ENCODE measurements around the gene LAMA4. TPM values are rescaled to one million over a fixed set of nuclear protein-coding genes. Genes with fewer than 3 reads are reported as not detected.

The LAMA4 gene
- total RNA-seq, 1 donor from 2014 or later = 0.56 TPM

GRCh38 chr6:112298021-112298745 lies 43.8 kb upstream of the LAMA4 start:
- Histone ChIP-seq H3K9ac (no peak overlapping the region), H3K4me1 (no peaks in the 10 kb centered on the region), H3K27me3 (no peaks in the 10 kb centered on the region), H3K9me3 (ENCODE audit: low read depth) (no peaks in the 10 kb centered on the region), H4K20me1 (ENCODE audit: low read depth) (no peaks in the 10 kb centered on the region), H3K79me2 (ENCODE audit: low read depth) (no peaks in the 10 kb centered on the region), H3K4me2 (no peak overlapping the region), H3K4me3 (no peak overlapping the region), H3K27ac (no peak overlapping the region), H3K36me3 (no peaks in the 10 kb centered on the region), H3F3A (ENCODE audit: low read depth) (no peaks in the 10 kb centered on the region), H2AFZ (replicated peaks) (no peak overlapping the region)
- DNase-seq (ENCODE audit: low spot score) = no peak
- Mint-ChIP-seq H3K9me3 (no peaks in the 10 kb centered on the region), H3K27me3 (ENCODE audit: insufficient read depth, low read depth) (peaks cover 2% of the 10 kb centered on the region), H3K4me3 (peak overlapping the region; percentile 54), H3K4me1 (peaks cover 39% of the 10 kb centered on the region), H3K27ac (peak overlapping the region; percentile 97), H3K36me3 (no peaks in the 10 kb centered on the region)
- TF ChIP-seq EZH2phosphoT487 (IDR thresholded peaks at IDR 0.05) (no peak), EZH2 (IDR thresholded peaks at IDR 0.05) (no peak)
- TF ChIP-seq, protein P1, sequence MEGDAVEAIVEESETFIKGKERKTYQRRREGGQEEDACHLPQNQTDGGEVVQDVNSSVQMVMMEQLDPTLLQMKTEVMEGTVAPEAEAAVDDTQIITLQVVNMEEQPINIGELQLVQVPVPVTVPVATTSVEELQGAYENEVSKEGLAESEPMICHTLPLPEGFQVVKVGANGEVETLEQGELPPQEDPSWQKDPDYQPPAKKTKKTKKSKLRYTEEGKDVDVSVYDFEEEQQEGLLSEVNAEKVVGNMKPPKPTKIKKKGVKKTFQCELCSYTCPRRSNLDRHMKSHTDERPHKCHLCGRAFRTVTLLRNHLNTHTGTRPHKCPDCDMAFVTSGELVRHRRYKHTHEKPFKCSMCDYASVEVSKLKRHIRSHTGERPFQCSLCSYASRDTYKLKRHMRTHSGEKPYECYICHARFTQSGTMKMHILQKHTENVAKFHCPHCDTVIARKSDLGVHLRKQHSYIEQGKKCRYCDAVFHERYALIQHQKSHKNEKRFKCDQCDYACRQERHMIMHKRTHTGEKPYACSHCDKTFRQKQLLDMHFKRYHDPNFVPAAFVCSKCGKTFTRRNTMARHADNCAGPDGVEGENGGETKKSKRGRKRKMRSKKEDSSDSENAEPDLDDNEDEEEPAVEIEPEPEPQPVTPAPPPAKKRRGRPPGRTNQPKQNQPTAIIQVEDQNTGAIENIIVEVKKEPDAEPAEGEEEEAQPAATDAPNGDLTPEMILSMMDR (IDR thresholded peaks at IDR 0.05) = no peak

GRCh38 chr6:112296694-112297093 lies 42.3 kb upstream of the LAMA4 start:
- H3K4me3 Mint-ChIP-seq = no peak overlapping the region
- Histone ChIP-seq H3K9me3 (ENCODE audit: low read depth) (no peaks in the 10 kb centered on the region), H3K27ac (no peak overlapping the region), H4K20me1 (ENCODE audit: low read depth) (no peaks in the 10 kb centered on the region), H3F3A (ENCODE audit: low read depth) (no peaks in the 10 kb centered on the region), H3K27me3 (no peaks in the 10 kb centered on the region), H3K4me3 (no peak overlapping the region), H2AFZ (replicated peaks) (no peak overlapping the region), H3K36me3 (no peaks in the 10 kb centered on the region), H3K4me2 (no peak overlapping the region), H3K4me1 (no peaks in the 10 kb centered on the region), H3K9ac (no peak overlapping the region), H3K79me2 (ENCODE audit: low read depth) (no peaks in the 10 kb centered on the region)
- H3K4me1 Mint-ChIP-seq = peaks cover 39% of the 10 kb centered on the region
- no peaks in the 10 kb centered on the region for H3K36me3 Mint-ChIP-seq
- H3K27ac Mint-ChIP-seq = peak overlapping the region; percentile 69
- peaks cover 2% of the 10 kb centered on the region for H3K27me3 Mint-ChIP-seq (ENCODE audit: insufficient read depth, low read depth)
- TF ChIP-seq, protein P1 (IDR thresholded peaks at IDR 0.05) = no peak
- TF ChIP-seq EZH2 (IDR thresholded peaks at IDR 0.05) = no peak
- no peak for TF ChIP-seq EZH2phosphoT487 (IDR thresholded peaks at IDR 0.05)
- no peak for DNase-seq (ENCODE audit: low spot score)
- H3K9me3 Mint-ChIP-seq = no peaks in the 10 kb centered on the region

DNA sequence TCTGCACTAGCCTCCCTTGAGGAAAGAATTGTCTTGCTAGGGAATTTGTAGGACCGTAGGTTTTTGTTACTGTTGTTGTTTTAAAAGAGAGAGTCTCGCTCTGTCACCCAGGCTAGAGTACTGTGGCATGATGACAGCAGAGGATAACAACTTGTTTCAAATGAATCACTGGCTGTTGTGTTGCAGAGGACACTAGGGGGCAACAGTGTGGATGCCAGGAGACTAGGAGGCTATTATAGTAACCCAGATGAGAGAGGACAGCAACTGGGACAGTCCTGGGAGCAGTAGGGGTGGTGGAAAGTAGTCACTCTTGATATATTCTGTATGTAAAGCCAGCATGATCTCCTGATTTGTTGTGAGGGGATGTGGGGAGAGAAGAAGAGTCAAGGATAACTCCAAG lies 41.8 kb upstream of the LAMA4 start:
- Histone ChIP-seq H4K20me1 (ENCODE audit: low read depth) (no peaks in the 10 kb centered on the region), H3K79me2 (ENCODE audit: low read depth) (no peaks in the 10 kb centered on the region), H3K4me1 (no peaks in the 10 kb centered on the region), H3K4me2 (no peak overlapping the region), H3K4me3 (no peak overlapping the region), H2AFZ (replicated peaks) (peak overlapping the region; percentile 70), H3K9ac (no peak overlapping the region), H3K9me3 (ENCODE audit: low read depth) (no peaks in the 10 kb centered on the region), H3K36me3 (no peaks in the 10 kb centered on the region), H3K27me3 (no peaks in the 10 kb centered on the region), H3F3A (ENCODE audit: low read depth) (no peaks in the 10 kb centered on the region), H3K27ac (no peak overlapping the region)
- TF ChIP-seq, protein P1 (IDR thresholded peaks at IDR 0.05) = peak; percentile 65
- no peak for TF ChIP-seq EZH2 (IDR thresholded peaks at IDR 0.05)
- Mint-ChIP-seq H3K9me3 (no peaks in the 10 kb centered on the region), H3K4me3 (no peak overlapping the region), H3K4me1 (peaks cover 39% of the 10 kb centered on the region), H3K27me3 (ENCODE audit: insufficient read depth, low read depth) (peaks cover 2% of the 10 kb centered on the region), H3K36me3 (no peaks in the 10 kb centered on the region), H3K27ac (peak overlapping the region; percentile 16)
- peak; percentile 57 for DNase-seq (ENCODE audit: low spot score)

Data from neural progenitor cell (in vitro differentiated cells).